ENCODE results near the gene MSANTD1.

- TF ChIP-seq CSRNP3 (CRISPR knock-in tag; IDR thresholded peaks at IDR 0.05) (no peak), RARB (CRISPR knock-in tag; IDR thresholded peaks at IDR 0.05) (no peak), PATZ1 (CRISPR knock-in tag; IDR thresholded peaks at IDR 0.05; ENCODE audit: borderline replicate concordance) (no peak), ESRRG (CRISPR knock-in tag; IDR thresholded peaks at IDR 0.05) (no peak), ZC3H10 (CRISPR knock-in tag; IDR thresholded peaks at IDR 0.05) (no peak), ZFP30 (CRISPR knock-in tag; IDR thresholded peaks at IDR 0.05) (no peak), SNAI2 (CRISPR knock-in tag; IDR thresholded peaks at IDR 0.05) (no peak)
Measured at GRCh38 chr4:3215733-3216132, 33.2 kb upstream of the MSANTD1 start.

All from SK-N-SH treated with all-trans-retinoic acid at 6 μM for 48 hours (cell line).